Measurements from ENCODE around the gene BTK.
"Not testable (repeated sequence)": the region's sequence is repeated elsewhere in the genome, so short reads cannot be mapped to it uniquely, and the experiment has no call there.

BTK gene

GRCh38 chrX:101337776-101338271, 48.2 kb downstream of the BTK start:
- DNase-seq (ENCODE audit: low read depth, low spot score), result no peak

DNA sequence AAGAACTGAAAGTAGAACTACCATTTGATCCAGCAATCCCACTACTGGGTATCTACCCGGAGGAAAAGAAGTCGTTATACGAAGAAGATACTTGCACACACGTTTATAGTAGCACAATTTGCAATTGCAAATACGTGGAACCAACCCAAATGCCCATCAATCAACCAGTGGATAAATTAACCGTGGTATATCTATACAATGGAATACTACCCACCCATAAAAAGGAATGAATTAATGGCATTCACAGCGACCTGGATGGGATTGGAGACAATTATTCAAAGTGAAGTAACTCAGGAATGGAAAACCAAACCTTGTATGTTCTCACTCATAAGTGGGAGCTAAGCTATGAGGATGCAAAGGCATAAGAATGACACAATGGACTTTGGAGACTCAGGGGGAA, 51.7 kb downstream of the BTK start:
- DNase-seq (ENCODE audit: low read depth, low spot score), result not testable (repeated sequence)

GRCh38 chrX:101326600-101326999, 59.4 kb downstream of the BTK start:
- not testable (repeated sequence) for DNase-seq (ENCODE audit: low read depth, low spot score)

DNA sequence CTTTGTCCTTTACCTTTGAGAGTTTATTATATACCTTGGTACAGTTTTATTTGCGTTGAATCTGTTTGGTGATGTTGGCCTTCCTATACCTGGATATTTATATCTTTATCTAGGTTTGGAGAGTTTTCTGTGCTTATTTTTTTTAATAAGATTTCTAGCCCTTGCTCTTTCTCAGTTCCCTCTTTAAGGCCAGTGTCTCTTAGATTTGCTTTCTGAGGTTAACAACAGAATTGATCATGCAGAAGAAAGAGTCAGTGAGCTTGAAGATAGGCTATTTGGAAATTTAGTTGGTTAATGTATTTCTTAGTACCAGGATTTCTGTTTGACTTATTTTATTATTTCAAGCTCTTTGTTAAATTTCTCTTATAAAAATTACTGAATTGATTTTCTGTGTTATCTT, 82.2 kb downstream of the BTK start:
- DNase-seq (ENCODE audit: low read depth, low spot score), result no peak
